ENCODE measurements around the gene EHD1. TPM values are rescaled to one million over a fixed set of nuclear protein-coding genes. Genes with fewer than 3 reads are reported as not detected.
A peak's percentile ranks its signal among the peaks of the same experiment; 100 is the strongest.

Gene EHD1
- total RNA-seq, 1 experiment from 2014 or later: 340 TPM

DNA sequence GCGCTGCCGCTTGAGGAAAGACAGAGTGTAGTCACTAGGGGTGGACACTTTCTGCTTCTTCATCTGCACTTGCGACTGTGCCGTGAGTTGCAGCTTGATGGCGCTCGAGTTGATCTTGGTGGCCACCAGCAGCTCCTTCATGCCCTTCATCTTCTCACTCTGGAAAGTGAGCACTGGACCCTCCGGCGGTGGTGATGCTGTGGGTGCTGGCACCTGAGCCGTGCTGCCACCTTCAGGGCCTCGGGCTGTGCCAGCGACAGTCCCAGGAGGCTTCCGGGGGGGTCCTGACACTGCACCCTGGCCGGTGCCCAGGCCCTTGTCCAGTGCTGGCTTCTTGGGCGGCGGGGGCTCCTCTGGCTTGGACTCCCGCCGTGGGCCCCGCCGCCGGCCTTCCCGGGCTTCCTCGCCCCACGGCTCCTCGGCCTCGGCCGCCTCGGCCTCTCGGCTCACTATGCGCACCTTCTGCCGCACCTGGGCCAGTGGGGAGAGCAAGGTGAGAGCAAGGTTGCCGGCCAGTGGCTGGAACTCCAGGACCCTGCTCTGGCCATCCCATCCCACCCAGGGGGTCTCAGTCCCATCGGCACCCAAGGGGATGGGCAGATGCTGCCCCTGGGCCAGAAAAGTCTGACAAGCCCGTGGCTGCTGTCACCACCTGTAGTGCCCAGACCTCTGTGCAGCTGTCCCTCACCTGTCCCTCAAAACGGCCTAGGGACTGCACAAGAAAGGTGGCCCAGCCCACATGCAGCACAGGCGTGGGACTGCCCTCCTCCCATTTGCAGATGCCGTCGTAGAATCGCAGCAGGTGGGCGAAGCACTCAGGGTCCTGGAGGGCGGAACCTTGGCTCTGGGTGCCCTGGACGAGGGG lies 73.8 kb downstream of the EHD1 start:
- TF ChIP-seq EZH2phosphoT487 (IDR thresholded peaks at IDR 0.05; ENCODE audit: borderline replicate concordance, low read length) (no peak), EZH2 (IDR thresholded peaks at IDR 0.05; ENCODE audit: low read length, unreplicated experiment) (no peak)
- TF ChIP-seq, protein P1, sequence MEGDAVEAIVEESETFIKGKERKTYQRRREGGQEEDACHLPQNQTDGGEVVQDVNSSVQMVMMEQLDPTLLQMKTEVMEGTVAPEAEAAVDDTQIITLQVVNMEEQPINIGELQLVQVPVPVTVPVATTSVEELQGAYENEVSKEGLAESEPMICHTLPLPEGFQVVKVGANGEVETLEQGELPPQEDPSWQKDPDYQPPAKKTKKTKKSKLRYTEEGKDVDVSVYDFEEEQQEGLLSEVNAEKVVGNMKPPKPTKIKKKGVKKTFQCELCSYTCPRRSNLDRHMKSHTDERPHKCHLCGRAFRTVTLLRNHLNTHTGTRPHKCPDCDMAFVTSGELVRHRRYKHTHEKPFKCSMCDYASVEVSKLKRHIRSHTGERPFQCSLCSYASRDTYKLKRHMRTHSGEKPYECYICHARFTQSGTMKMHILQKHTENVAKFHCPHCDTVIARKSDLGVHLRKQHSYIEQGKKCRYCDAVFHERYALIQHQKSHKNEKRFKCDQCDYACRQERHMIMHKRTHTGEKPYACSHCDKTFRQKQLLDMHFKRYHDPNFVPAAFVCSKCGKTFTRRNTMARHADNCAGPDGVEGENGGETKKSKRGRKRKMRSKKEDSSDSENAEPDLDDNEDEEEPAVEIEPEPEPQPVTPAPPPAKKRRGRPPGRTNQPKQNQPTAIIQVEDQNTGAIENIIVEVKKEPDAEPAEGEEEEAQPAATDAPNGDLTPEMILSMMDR (conservative IDR thresholded peaks at IDR 0.05; ENCODE audit: low read depth, low read length): 0 out of 2 replicates have a peak, but pooled peaks have one; percentile 15
- Histone ChIP-seq H3K4me1 (ENCODE audit: insufficient read depth, low read length) (peaks cover 26% of the 10 kb centered on the region), H3K36me3 (ENCODE audit: low read depth, low read length) (no peaks in the 10 kb centered on the region; the same call in 1 of the 2 replicates), H3F3A (ENCODE audit: low read length, unreplicated experiment) (peaks cover 10% of the 10 kb centered on the region), H3K4me3 (ENCODE audit: low read length) (peak overlapping the region; percentile 75; the same call in 1 of the 2 replicates), H3K9ac (ENCODE audit: low read length) (no peak overlapping the region), H4K20me1 (ENCODE audit: low read length) (no peaks in the 10 kb centered on the region), H3K9me2 (replicated peaks; ENCODE audit: low read length) (no peaks in the 10 kb centered on the region), H3K9me3 (ENCODE audit: low read length) (no peaks in the 10 kb centered on the region), H3K27ac (ENCODE audit: low read length) (0 out of 2 replicates have a peak overlapping the region, but pooled peaks have one; percentile 66), H2AFZ (ENCODE audit: low read length) (no peak overlapping the region), H3K79me2 (ENCODE audit: low read length) (peaks cover 22% of the 10 kb centered on the region), H3K27me3 (ENCODE audit: low read length) (no peaks in the 10 kb centered on the region), H3K4me2 (ENCODE audit: low read length) (peak overlapping the region; percentile 91)
- ATAC-seq (no peak), DNase-seq (no peak)
- ChIA-PET CTCF (interaction anchor here (0.5 to 1.0 kb wide), 5 partner anchors 9 to 40 kb away, joined by 3 to 6 read pairs (median 3); partner anchors contain the start of gene CDC42BPG), POLR2A (ENCODE audit: unreplicated experiment) (no interaction called here)
- BruUV-seq (replicated peaks): no TSS peak
- intact Hi-C loops (cut with micrococcal nuclease): no loop called here

DNA sequence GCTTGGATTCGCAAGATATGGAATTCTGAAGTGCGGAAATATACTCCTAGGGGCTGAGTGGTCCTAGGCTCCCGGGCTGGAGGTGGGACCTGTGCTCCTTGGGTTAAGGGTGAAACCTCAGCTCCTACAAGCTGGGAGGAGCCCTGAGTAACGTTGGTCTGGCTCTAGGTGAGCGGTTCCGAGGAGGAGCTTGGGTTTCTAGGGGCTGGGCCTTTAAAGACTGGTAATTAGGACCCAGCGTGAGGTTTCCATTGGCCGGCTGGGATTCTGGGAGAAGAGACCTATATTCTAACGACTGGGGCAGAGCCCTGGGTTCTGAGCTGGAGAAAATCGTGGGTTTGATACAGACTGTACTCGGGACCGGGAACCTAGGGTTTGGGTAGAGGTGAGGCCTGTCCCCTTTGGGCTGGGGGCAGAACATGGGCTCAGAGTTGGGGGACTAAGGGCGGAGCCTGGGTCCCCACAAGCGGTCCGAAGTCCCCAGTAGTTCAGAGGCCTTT lies 74.5 kb downstream of the EHD1 start:
- peak overlapping the region; percentile 75 for H3K4me3 ChIP-seq (ENCODE audit: low read length)
- BruUV-seq (replicated peaks): TSS peak; percentile 22
- H3K27ac ChIP-seq (ENCODE audit: low read length): peak overlapping the region; percentile 66
- intact Hi-C loops (cut with micrococcal nuclease): loop anchor here (2.0 kb wide), 2 partner anchors 25 to 43 kb away; partner anchors contain the start of gene SF1
- H4K20me1 ChIP-seq (ENCODE audit: low read length): no peaks in the 10 kb centered on the region
- ATAC-seq (peak; percentile 53), DNase-seq (no peak)
- peak overlapping the region; percentile 91 for H3K4me2 ChIP-seq (ENCODE audit: low read length)
- peak overlapping the region; percentile 71; the same call in 1 of the 2 replicates for H3K9ac ChIP-seq (ENCODE audit: low read length)
- no peaks in the 10 kb centered on the region for H3K27me3 ChIP-seq (ENCODE audit: low read length)
- peak overlapping the region; percentile 81 for H2AFZ ChIP-seq (ENCODE audit: low read length)
- peaks cover 19% of the 10 kb centered on the region for H3K4me1 ChIP-seq (ENCODE audit: insufficient read depth, low read length)
- TF ChIP-seq, protein P1 (conservative IDR thresholded peaks at IDR 0.05; ENCODE audit: low read depth, low read length): no peak
- TF ChIP-seq EZH2 (IDR thresholded peaks at IDR 0.05; ENCODE audit: low read length, unreplicated experiment) (no peak), EZH2phosphoT487 (IDR thresholded peaks at IDR 0.05; ENCODE audit: borderline replicate concordance, low read length) (no peak)
- ChIA-PET POLR2A (ENCODE audit: unreplicated experiment) (no interaction called here), CTCF (interaction anchor here (0.5 to 1.0 kb wide), 5 partner anchors 9 to 40 kb away, joined by 3 to 6 read pairs (median 3); partner anchors contain the start of gene CDC42BPG)
- H3F3A ChIP-seq (ENCODE audit: low read length, unreplicated experiment): peaks cover 10% of the 10 kb centered on the region
- H3K79me2 ChIP-seq (ENCODE audit: low read length): peaks cover 15% of the 10 kb centered on the region; the same call in 1 of the 2 replicates
- H3K9me3 ChIP-seq (ENCODE audit: low read length): no peaks in the 10 kb centered on the region
- H3K36me3 ChIP-seq (ENCODE audit: low read depth, low read length): no peaks in the 10 kb centered on the region; the same call in 1 of the 2 replicates
- H3K9me2 ChIP-seq (replicated peaks; ENCODE audit: low read length): no peaks in the 10 kb centered on the region
